K562 (cell line): ENCODE measurements around the gene FAM181B.

Experiments
- FIP1L1 ChIP-seq: fragments of 200-400 bp; formaldehyde crosslinking; IDR thresholded peaks from 2 replicates; pipeline ENCODE4 v1.6.1; 2018; ENCODE audit warnings: mild to moderate bottlenecking, low read depth, low read length; ENCODE audit not compliant: poor library complexity, severe bottlenecking
- POLR2A ChIP-seq: fragments of 450-650 bp; conservative IDR thresholded peaks from 2 replicates; pipeline ENCODE4 v1.6.1; 2016
- PPARD ChIP-seq: fragments of 250-450 bp; sonication (Bioruptor Pico); IDR thresholded peaks from 2 replicates; pipeline ENCODE4 v1.8.0; 2022; ENCODE audit warnings: inconsistent platforms, mild to moderate bottlenecking, moderate library complexity
- SNIP1 ChIP-seq: fragments of 450-650 bp; IDR thresholded peaks from 2 replicates; pipeline ENCODE4 v1.7.1; 2017; ENCODE audit warnings: low read depth, mild to moderate bottlenecking
- ZBTB26 ChIP-seq: fragments of 450-650 bp; formaldehyde crosslinking; IDR thresholded peaks from 2 replicates; pipeline ENCODE4 v1.4.0; 2022; ENCODE audit warnings: missing genetic modification characterization
- ZNF175 ChIP-seq: fragments of 200-800 bp; sonication (Bioruptor generic); IDR thresholded peaks from 2 replicates; pipeline ENCODE4 v1.6.1; 2016; ENCODE audit warnings: low read depth, mild to moderate bottlenecking, missing genetic modification characterization, missing compliant biosample characterization

GRCh38 chr11:82759649-82760048 is 26.0 kb upstream of the FAM181B start:
- TF ChIP-seq ZBTB26 (CRISPR knock-in tag) (no peak), FIP1L1 (no peak), POLR2A (no peak), PPARD (no peak), ZNF175 (CRISPR knock-in tag) (no peak), SNIP1 (no peak)
